ENCODE results near the gene FBXW7.

The FBXW7 gene

GRCh38 chr4:152534541-152535359, 1.1 kb downstream of the FBXW7 start:
- peaks cover 88% of the 10 kb centered on the region for H3K79me2 ChIP-seq (ENCODE audit: insufficient read depth, low read length)

GRCh38 chr4:152531479-152531878, 4.4 kb downstream of the FBXW7 start:
- TF ChIP-seq CTCF (conservative IDR thresholded peaks at IDR 0.05; ENCODE audit: low read length) (no peak), EZH2phosphoT487 (IDR thresholded peaks at IDR 0.05; ENCODE audit: borderline replicate concordance) (no peak)
- Histone ChIP-seq H3K4me1 (ENCODE audit: insufficient read depth, low read length, poor library complexity, severe bottlenecking) (peaks cover 61% of the 10 kb centered on the region), H3K4me3 (ENCODE audit: low read length, poor library complexity, severe bottlenecking) (peak overlapping the region; percentile 82), H3K9ac (ENCODE audit: low read depth, low read length, poor library complexity, severe bottlenecking) (peak overlapping the region; percentile 79), H3K9me3 (ENCODE audit: insufficient read depth, low read depth, low read length) (no peaks in the 10 kb centered on the region), H2AFZ (ENCODE audit: low read length) (no peak overlapping the region), H3F3A (ENCODE audit: low read depth) (no peaks in the 10 kb centered on the region), H3K36me3 (ENCODE audit: insufficient read depth, low read length) (no peaks in the 10 kb centered on the region), H3K79me2 (ENCODE audit: insufficient read depth, low read length) (peaks cover 90% of the 10 kb centered on the region), H3K4me2 (ENCODE audit: low read depth, low read length, poor library complexity, severe bottlenecking) (peak overlapping the region; percentile 87), H4K20me1 (ENCODE audit: insufficient read depth, low read length, poor library complexity, severe bottlenecking) (peaks cover 66% of the 10 kb centered on the region), H3K9me2 (replicated peaks; ENCODE audit: low read depth, low read length) (no peaks in the 10 kb centered on the region), H3K27me3 (ENCODE audit: insufficient read depth, low read length, poor library complexity, severe bottlenecking) (no peaks in the 10 kb centered on the region)

More at GRCh38 chr4:152534541-152535359, 1.1 kb downstream of the FBXW7 start:
- Histone ChIP-seq H3K9ac (ENCODE audit: low read depth, low read length, poor library complexity, severe bottlenecking) (peak overlapping the region; percentile 79), H3K4me2 (ENCODE audit: low read depth, low read length, poor library complexity, severe bottlenecking) (peak overlapping the region; percentile 87), H3K27me3 (ENCODE audit: insufficient read depth, low read length, poor library complexity, severe bottlenecking) (no peaks in the 10 kb centered on the region), H3K9me3 (ENCODE audit: insufficient read depth, low read depth, low read length) (no peaks in the 10 kb centered on the region), H2AFZ (ENCODE audit: low read length) (peak overlapping the region; percentile 32), H3F3A (ENCODE audit: low read depth) (no peaks in the 10 kb centered on the region), H3K4me3 (ENCODE audit: low read length, poor library complexity, severe bottlenecking) (peak overlapping the region; percentile 82), H3K9me2 (replicated peaks; ENCODE audit: low read depth, low read length) (no peaks in the 10 kb centered on the region), H3K36me3 (ENCODE audit: insufficient read depth, low read length) (no peaks in the 10 kb centered on the region; the same call in 1 of the 2 replicates), H4K20me1 (ENCODE audit: insufficient read depth, low read length, poor library complexity, severe bottlenecking) (peaks cover 62% of the 10 kb centered on the region), H3K4me1 (ENCODE audit: insufficient read depth, low read length, poor library complexity, severe bottlenecking) (peaks cover 61% of the 10 kb centered on the region)
- TF ChIP-seq CTCF (conservative IDR thresholded peaks at IDR 0.05; ENCODE audit: low read length) (no peak), EZH2phosphoT487 (IDR thresholded peaks at IDR 0.05; ENCODE audit: borderline replicate concordance) (no peak)

- H3K9ac ChIP-seq (ENCODE audit: low read depth, low read length, poor library complexity, severe bottlenecking) = peak overlapping the region; percentile 79
- no peaks in the 10 kb centered on the region for H3K9me2 ChIP-seq (replicated peaks; ENCODE audit: low read depth, low read length)
- H4K20me1 ChIP-seq (ENCODE audit: insufficient read depth, low read length, poor library complexity, severe bottlenecking) = peaks cover 71% of the 10 kb centered on the region
- TF ChIP-seq CTCF (conservative IDR thresholded peaks at IDR 0.05; ENCODE audit: low read length) = no peak
- no peak for TF ChIP-seq EZH2phosphoT487 (IDR thresholded peaks at IDR 0.05; ENCODE audit: borderline replicate concordance)
- peak overlapping the region; percentile 87 for H3K4me2 ChIP-seq (ENCODE audit: low read depth, low read length, poor library complexity, severe bottlenecking)
- no peaks in the 10 kb centered on the region for H3K27me3 ChIP-seq (ENCODE audit: insufficient read depth, low read length, poor library complexity, severe bottlenecking)
- peak overlapping the region; percentile 82 for H3K4me3 ChIP-seq (ENCODE audit: low read length, poor library complexity, severe bottlenecking)
- H3K36me3 ChIP-seq (ENCODE audit: insufficient read depth, low read length) = no peaks in the 10 kb centered on the region
- no peak overlapping the region for H2AFZ ChIP-seq (ENCODE audit: low read length)
- peaks cover 97% of the 10 kb centered on the region for H3K79me2 ChIP-seq (ENCODE audit: insufficient read depth, low read length)
- H3K9me3 ChIP-seq (ENCODE audit: insufficient read depth, low read depth, low read length) = no peaks in the 10 kb centered on the region
- 0 out of 2 replicates have a peak, but pooled peaks cover 3% of the 10 kb centered on the region for H3F3A ChIP-seq (ENCODE audit: low read depth)
- peaks cover 70% of the 10 kb centered on the region for H3K4me1 ChIP-seq (ENCODE audit: insufficient read depth, low read length, poor library complexity, severe bottlenecking)
These were observed 5.3 kb downstream of the FBXW7 start for GRCh38 chr4:152530600-152530999.

Data from Loucy (cell line).